PC-9 (cell line): ENCODE measurements around the gene C19orf38. TPM values are rescaled to one million over a fixed set of nuclear protein-coding genes. Genes with fewer than 3 reads are reported as not detected.

Experiments
- BruUV-seq: library from RNA; stranded (reverse); fragments of 400-500 nt; replicated peaks from 2 replicates; lab custom pipeline; 2021; lab: Mats Ljungman, UMichigan
- CTCF ChIA-PET: fragments of 300-600 bp; sonication (Branson Sonifier 250); formaldehyde crosslinking; loops from one replicate; lab custom pipeline; 2022; ENCODE audit warnings: antibody characterized with exemption; lab: Charles Lee
- POLR2A ChIA-PET: fragments of 300-600 bp; sonication (Branson Sonifier 250); formaldehyde crosslinking; loops from one replicate; lab custom pipeline; 2022; ENCODE audit warnings: antibody characterized with exemption; ENCODE audit not compliant: unreplicated experiment; lab: Charles Lee
- DNase-seq, 2 experiments: peaks; one replicate each; pipeline versions ENCODE4 v3.0.0 to v3.0.0-alpha.2; 2015 to 2022; ENCODE audit warnings: mixed read lengths in 1 of 2
- H2AFZ ChIP-seq: fragments of 200-600 bp; sonication (generic); 2 replicates; pipeline ENCODE4 v1.8.1; 2017; ENCODE audit warnings: antibody characterized with exemption
- H3F3A ChIP-seq: fragments of 200-600 bp; sonication (generic); 2 replicates; pipeline ENCODE4 v1.8.1; 2017; ENCODE audit warnings: antibody characterized with exemption, mild to moderate bottlenecking, low read depth; ENCODE audit not compliant: insufficient read depth
- H3K27ac ChIP-seq: fragments of 200-600 bp; sonication (generic); 2 replicates; pipeline ENCODE4 v1.6.1; 2016; ENCODE audit warnings: mixed run types
- H3K27me3 ChIP-seq: fragments of 200-600 bp; sonication (generic); 2 replicates; pipeline ENCODE4 v1.6.1; 2016; ENCODE audit warnings: low read depth, mixed run types; ENCODE audit not compliant: insufficient read depth
- H3K36me3 ChIP-seq: fragments of 200-600 bp; sonication (generic); 2 replicates; pipeline ENCODE4 v1.6.1; 2016; ENCODE audit warnings: low read depth, mixed run types
- H3K4me1 ChIP-seq: fragments of 200-600 bp; sonication (generic); replicated peaks from 2 replicates; pipeline ENCODE4 v1.6.1; 2016; ENCODE audit warnings: mixed run types; ENCODE audit not compliant: insufficient read depth
- H3K4me2 ChIP-seq: fragments of 200-600 bp; sonication (generic); 2 replicates; pipeline ENCODE4 v1.6.1; 2017; ENCODE audit warnings: mixed run types
- H3K4me3 ChIP-seq: fragments of 200-600 bp; sonication (generic); 2 replicates; pipeline ENCODE4 v1.6.1; 2016; ENCODE audit warnings: mixed run types
- H3K79me2 ChIP-seq: fragments of 200-600 bp; sonication (generic); 2 replicates; pipeline ENCODE4 v1.6.1; 2017; ENCODE audit warnings: low read depth, mixed run types
- H3K9me2 ChIP-seq: fragments of 200-600 bp; sonication (generic); 2 replicates; pipeline ENCODE4 v1.8.1; 2017; ENCODE audit warnings: mild to moderate bottlenecking; ENCODE audit not compliant: insufficient read depth
- H3K9me3 ChIP-seq: fragments of 200-600 bp; sonication (generic); 2 replicates; pipeline ENCODE4 v1.8.1; 2016; ENCODE audit warnings: low read depth; ENCODE audit not compliant: insufficient read depth
- H4K20me1 ChIP-seq: fragments of 200-600 bp; sonication (generic); 2 replicates; pipeline ENCODE4 v1.8.1; 2017; ENCODE audit not compliant: insufficient read depth
- CTCF ChIP-seq: fragments of 200-600 bp; sonication (generic); conservative IDR thresholded peaks from 2 replicates; pipeline ENCODE4 v1.6.1; 2017; ENCODE audit warnings: mixed run types, antibody characterized with exemption, mild to moderate bottlenecking, moderate library complexity
- EZH2 ChIP-seq: fragments of 200-600 bp; sonication (generic); IDR thresholded peaks from 2 replicates; pipeline ENCODE4 v1.8.0; 2017; ENCODE audit warnings: antibody characterized with exemption, low read depth
- intact Hi-C: fragments of 100-400 bp; cut with micrococcal nuclease; formaldehyde crosslinking; loops from one replicate; pipeline ENCODE4 v1.10.0; 2022; ENCODE audit not compliant: unreplicated experiment
- total RNA-seq: library from RNA; stranded (reverse); gene quantifications from 2 replicates; pipeline ENCODE4 v1.2.3, GENCODE V29; 2021

The C19orf38 gene
- total RNA-seq, 1 experiment from 2014 or later: 0.59 TPM

GRCh38 chr19:10850631-10851030, 2.4 kb downstream of the C19orf38 start:
- BruUV-seq: no TSS peak
- CTCF ChIA-PET: no interaction called here
- Histone ChIP-seq H3K9me2 (no peaks in the 10 kb centered on the region), H3K4me3 (no peak overlapping the region), H3K4me1 (no peaks in the 10 kb centered on the region), H3K79me2 (no peaks in the 10 kb centered on the region), H3K27me3 (no peaks in the 10 kb centered on the region), H3K4me2 (no peak overlapping the region), H3K27ac (no peak overlapping the region), H3K36me3 (no peaks in the 10 kb centered on the region), H4K20me1 (no peaks in the 10 kb centered on the region), H3F3A (peaks cover 17% of the 10 kb centered on the region), H3K9me3 (no peaks in the 10 kb centered on the region), H2AFZ (no peak overlapping the region)
- no peak for TF ChIP-seq CTCF
- peak in 1 of 2 experiments; percentile 28 for DNase-seq
- POLR2A ChIA-PET: no interaction called here
- intact Hi-C loops: no loop called here

DNA sequence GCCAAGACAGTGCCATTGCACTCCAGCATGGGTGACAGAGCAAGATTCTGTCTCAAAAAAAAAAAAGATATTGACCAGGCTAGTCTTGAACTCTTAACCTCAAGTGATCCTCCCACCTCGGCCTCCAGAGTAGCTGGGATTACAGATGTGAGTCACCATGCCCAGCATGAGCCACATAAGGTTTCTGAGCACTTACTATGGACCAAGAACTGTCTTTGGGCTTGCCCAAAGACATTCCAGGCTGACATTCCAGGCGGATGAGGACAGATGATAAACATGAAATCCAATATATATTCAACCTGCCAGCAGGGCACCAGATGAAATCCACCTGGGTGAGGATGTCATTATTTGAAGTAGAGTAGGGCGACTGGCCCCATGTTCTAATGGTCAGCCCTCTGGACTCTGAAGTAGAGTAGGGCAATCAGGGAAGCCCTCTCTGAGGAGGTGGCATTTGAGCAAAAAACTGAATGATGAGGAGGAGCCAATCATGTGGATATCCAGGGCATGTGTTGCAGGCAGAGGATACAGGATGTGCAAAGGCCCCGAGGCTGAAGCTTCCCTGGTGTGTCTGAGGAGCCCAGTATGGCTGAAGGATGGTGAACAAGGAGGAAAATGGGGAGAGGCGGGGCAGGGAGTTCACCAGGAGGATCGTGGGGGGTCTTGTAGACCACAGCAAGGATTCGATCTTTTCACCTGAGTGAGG, 4.0 kb downstream of the C19orf38 start:
- Histone ChIP-seq H3F3A (peaks cover 17% of the 10 kb centered on the region), H3K36me3 (no peaks in the 10 kb centered on the region), H3K27me3 (no peaks in the 10 kb centered on the region), H3K9me3 (no peaks in the 10 kb centered on the region), H3K4me1 (no peaks in the 10 kb centered on the region), H3K27ac (no peak overlapping the region), H3K9me2 (no peaks in the 10 kb centered on the region), H3K4me3 (no peak overlapping the region), H3K4me2 (no peak overlapping the region), H3K79me2 (no peaks in the 10 kb centered on the region), H4K20me1 (no peaks in the 10 kb centered on the region), H2AFZ (no peak overlapping the region)
- BruUV-seq: no TSS peak
- intact Hi-C loops: no loop called here
- POLR2A ChIA-PET: no interaction called here
- peak; percentile 37 to 86 for DNase-seq
- CTCF ChIA-PET: no interaction called here
- TF ChIP-seq EZH2 (no peak), CTCF (no peak)

DNA sequence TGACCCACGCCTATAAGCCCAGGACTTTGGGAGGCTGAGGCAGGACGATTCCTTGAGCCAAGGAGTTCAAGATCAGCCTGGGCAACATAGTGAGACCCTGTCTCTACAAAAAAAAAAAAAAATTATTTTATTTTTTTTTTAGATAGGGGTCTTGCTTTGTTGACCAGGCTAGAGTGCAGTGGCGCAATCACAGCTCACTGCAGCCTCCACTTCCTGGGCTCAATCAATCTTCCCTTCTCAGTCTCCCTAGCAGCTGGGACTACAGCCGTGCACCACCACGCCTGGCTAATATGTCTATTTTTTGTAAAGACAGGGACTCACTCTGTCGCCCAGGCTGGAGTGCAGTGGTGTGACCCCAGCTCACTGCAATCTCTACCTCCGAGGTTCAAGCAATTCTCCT, 4.7 kb downstream of the C19orf38 start:
- no peak overlapping the region for H3K4me3 ChIP-seq
- intact Hi-C loops: no loop called here
- no peak overlapping the region for H3K4me2 ChIP-seq
- H4K20me1 ChIP-seq: no peaks in the 10 kb centered on the region
- no peaks in the 10 kb centered on the region for H3K9me2 ChIP-seq
- no peak for TF ChIP-seq EZH2
- TF ChIP-seq CTCF: no peak
- no peaks in the 10 kb centered on the region for H3K4me1 ChIP-seq
- DNase-seq: peak in 1 of 2 experiments; percentile 16
- no peaks in the 10 kb centered on the region for H3K36me3 ChIP-seq
- CTCF ChIA-PET: interaction anchor here (1.8 kb wide), 1 partner anchor 11 kb away, joined by 11 read pairs; no protein-coding TSS in a partner anchor
- no peaks in the 10 kb centered on the region for H3K79me2 ChIP-seq
- H3K27ac ChIP-seq: no peak overlapping the region
- no peaks in the 10 kb centered on the region for H3K27me3 ChIP-seq
- H2AFZ ChIP-seq: no peak overlapping the region
- H3F3A ChIP-seq: peaks cover 17% of the 10 kb centered on the region
- no peaks in the 10 kb centered on the region for H3K9me3 ChIP-seq
- BruUV-seq: no TSS peak
- POLR2A ChIA-PET: interaction anchor here (0.9 kb wide), 1 partner anchor 50 kb away, joined by 8 read pairs; no protein-coding TSS in a partner anchor
